Endothelial cell of umbilical vein (primary cell): Measurements from ENCODE around the gene OSBPL10. TPM values are rescaled to one million over a fixed set of nuclear protein-coding genes. Genes with fewer than 3 reads are reported as not detected.

Experiments
- BruUV-seq: library from RNA; stranded (reverse); fragments of 400-500 nt; replicated peaks from 2 replicates; lab custom pipeline; 2021; lab: Mats Ljungman, UMichigan
- CTCF ChIA-PET: fragments of 300-600, 350-600 bp; sonication (Branson Sonifier 250); formaldehyde crosslinking; loops from one replicate; lab custom pipeline; 2021; ENCODE audit warnings: antibody characterized with exemption, inconsistent platforms; lab: Charles Lee
- POLR2A ChIA-PET: fragments of 300-600, 350-600 bp; sonication (Branson Sonifier 250); formaldehyde crosslinking; loops from one replicate; lab custom pipeline; 2021; ENCODE audit warnings: antibody characterized with exemption, inconsistent platforms; lab: Charles Lee
- DNase-seq: peaks from one replicate; pipeline ENCODE4 v3.0.0-alpha.2; 2011; ENCODE audit warnings: low read depth, low spot score
- FAIRE-seq: peaks from 2 replicates; lab custom pipeline; 2011; peaks lifted over from hg19 to GRCh38; lab: Jason Lieb, UNC
- H2AFZ ChIP-seq: 2 replicates; pipeline ENCODE4 v1.6.0; 2012; ENCODE audit warnings: low read depth, low read length, control low read depth, inconsistent platforms
- H3K27ac ChIP-seq: 2 replicates; pipeline ENCODE4 v1.5.1; 2011; ENCODE audit warnings: low read depth, mild to moderate bottlenecking, control low read depth, low read length, moderate library complexity; ENCODE audit not compliant: insufficient read depth
- H3K27me3 ChIP-seq, 2 experiments: 2 replicates each; pipeline versions ENCODE4 v1.6.0 to v1.6.1; 2011; ENCODE audit warnings: low read length in 2 of 2, mixed read lengths in 1 of 2; ENCODE audit not compliant: control insufficient read depth in 2 of 2, insufficient read depth in 2 of 2
- H3K36me3 ChIP-seq, 2 experiments: 2 replicates in 1 of 2; 3 replicates in 1 of 2; pipeline ENCODE4 v1.5.1; 2011; ENCODE audit warnings: low read length in 2 of 2, mild to moderate bottlenecking in 1 of 2, moderate library complexity in 1 of 2; ENCODE audit not compliant: control insufficient read depth in 2 of 2, insufficient read depth in 2 of 2; ENCODE audit errors: extremely low read depth in 1 of 2
- H3K4me1 ChIP-seq: 3 replicates; pipeline ENCODE4 v1.5.1; 2011; ENCODE audit warnings: mild to moderate bottlenecking, low read length; ENCODE audit not compliant: control insufficient read depth, insufficient read depth; ENCODE audit errors: extremely low read depth
- H3K4me2 ChIP-seq: 2 replicates; pipeline ENCODE4 v1.6.1; 2011; ENCODE audit warnings: low read length, control low read depth, mixed read lengths; ENCODE audit not compliant: insufficient read depth
- H3K4me3 ChIP-seq, 3 experiments: fragments of 200-600 bp in 1 of 3; sonication (generic), shearing (Covaris generic) in 1 of 3; replicated peaks in 1 of 3; 2 replicates each; pipeline ENCODE4 v1.5.1; 2011 to 2016; ENCODE audit warnings: control low read depth in 3 of 3, low read length in 3 of 3, mild to moderate bottlenecking in 2 of 3, inconsistent platforms in 1 of 3, low read depth in 1 of 3, moderate library complexity in 1 of 3; ENCODE audit not compliant: insufficient read depth in 1 of 3
- H3K79me2 ChIP-seq: 2 replicates; pipeline ENCODE4 v1.6.0; 2012; ENCODE audit warnings: low read length, inconsistent platforms; ENCODE audit not compliant: control insufficient read depth, insufficient read depth
- H3K9ac ChIP-seq: replicated peaks from 2 replicates; pipeline ENCODE3; 2011; ENCODE audit warnings: low read length, control low read depth; ENCODE audit not compliant: insufficient read depth; ENCODE audit errors: extremely low read depth
- H3K9me1 ChIP-seq: replicated peaks from 3 replicates; pipeline ENCODE4 v1.6.0; 2011; ENCODE audit warnings: mild to moderate bottlenecking, low read length; ENCODE audit not compliant: control insufficient read depth, insufficient read depth; ENCODE audit errors: extremely low read depth
- H3K9me3 ChIP-seq: replicated peaks from 2 replicates; pipeline ENCODE4 v1.5.1; 2012; ENCODE audit warnings: low read length, inconsistent platforms; ENCODE audit not compliant: control insufficient read depth, insufficient read depth
- H4K20me1 ChIP-seq: replicated peaks from 2 replicates; pipeline ENCODE3; 2011; ENCODE audit warnings: mild to moderate bottlenecking, low read length; ENCODE audit not compliant: control insufficient read depth, insufficient read depth; ENCODE audit errors: extremely low read depth
- CTCF ChIP-seq, 2 donors: IDR thresholded peaks; 1 replicate in 1 of 2; 2 replicates in 1 of 2; pipeline ENCODE4 v1.5.1; 2011; ENCODE audit warnings: low read length in 2 of 2, mild to moderate bottlenecking in 2 of 2, moderate library complexity in 2 of 2, control low read depth in 1 of 2, inconsistent platforms in 1 of 2, low read depth in 1 of 2; ENCODE audit not compliant: insufficient read depth in 1 of 2; ENCODE audit errors: extremely low read depth in 1 of 2
- EZH2 ChIP-seq: IDR thresholded peaks from 2 replicates; pipeline ENCODE4 v1.6.1; 2012; ENCODE audit warnings: borderline replicate concordance, low read depth, mild to moderate bottlenecking, moderate library complexity, low read length, inconsistent platforms; ENCODE audit not compliant: severe bottlenecking
- FOS ChIP-seq: IDR thresholded peaks from 2 replicates; pipeline ENCODE4 v1.6.1; 2011; ENCODE audit warnings: mild to moderate bottlenecking, low read length, moderate library complexity, borderline replicate concordance; ENCODE audit not compliant: insufficient read depth
- GATA2 ChIP-seq: IDR thresholded peaks from 2 replicates; pipeline ENCODE4 v1.7.0; 2011; ENCODE audit warnings: low read depth, mild to moderate bottlenecking, moderate library complexity, mixed read lengths, low read length; ENCODE audit not compliant: insufficient read length, insufficient read depth
- JUN ChIP-seq: IDR thresholded peaks from 2 replicates; pipeline ENCODE4 v1.6.1; 2011; ENCODE audit warnings: borderline replicate concordance, low read depth; ENCODE audit not compliant: insufficient read length, insufficient read depth
- MAX ChIP-seq: IDR thresholded peaks from 2 replicates; pipeline ENCODE4 v1.6.1; 2011; ENCODE audit not compliant: insufficient read depth, insufficient read length
- MYC ChIP-seq: IDR thresholded peaks from one replicate; pipeline ENCODE4 v1.6.1; 2011; ENCODE audit warnings: mild to moderate bottlenecking, low read depth, low read length
- POLR2A ChIP-seq: IDR thresholded peaks from 2 replicates; pipeline ENCODE4 v1.6.1; 2012; ENCODE audit warnings: low read depth, mild to moderate bottlenecking, control low read depth, low read length
- POLR2AphosphoS5 ChIP-seq: IDR thresholded peaks from 2 replicates; pipeline ENCODE4 v1.6.1; 2012; ENCODE audit warnings: low read depth, mild to moderate bottlenecking, control low read depth, low read length, moderate library complexity; ENCODE audit not compliant: insufficient read depth
- dilution Hi-C: fragments of 300-500 bp; cut with MboI; formaldehyde crosslinking; loops from one replicate; pipeline ENCODE4 v1.15.0; 2019; ENCODE audit warnings: low sequenced_read_pairs; ENCODE audit not compliant: extremely low pct_ligation_motif_present
- intact Hi-C: fragments of 100-400 bp; cut with micrococcal nuclease; formaldehyde crosslinking; loops from one replicate; pipeline ENCODE4 v1.10.0; 2022
- polyA plus RNA-seq, 4 experiments: library from polyadenylated mRNA; depleted of rRNA in 3 of 4; stranded (reverse) in 3 of 4; unstranded in 1 of 4; fragments of >200 nt; gene quantifications; 2 replicates each; pipeline versions ENCODE4 v1.2.1 to v1.2.3, GENCODE V29; 2011 to 2012; ENCODE audit warnings: missing spikeins in 1 of 4
- total RNA-seq: library from RNA; stranded (reverse); gene quantifications from 2 replicates; pipeline ENCODE4 v1.2.3, GENCODE V29; 2021

The OSBPL10 gene
- total and polyA plus RNA-seq, 2 donors (not counting 3 experiments of a cell fraction or from before 2014, with no cell fraction given), result 10.8 to 47.6 TPM

- Histone ChIP-seq H3K36me3 (no peaks in the 10 kb centered on the region), H3K9me1 (no peaks in the 10 kb centered on the region), H3K4me1 (no peaks in the 10 kb centered on the region), H3K9me3 (no peaks in the 10 kb centered on the region), H2AFZ (no peak overlapping the region), H4K20me1 (no peaks in the 10 kb centered on the region), H3K4me3 (no peak overlapping the region), H3K9ac (no peak overlapping the region), H3K79me2 (peaks cover 17% of the 10 kb centered on the region), H3K4me2 (no peak overlapping the region), H3K27me3 (no peaks in the 10 kb centered on the region), H3K27ac (no peak overlapping the region)
- dilution Hi-C loops, result no loop called here
- FAIRE-seq (no peak), DNase-seq (peak; percentile 22)
- CTCF ChIA-PET, result interaction anchor here (0.8 to 1.3 kb wide), 3 partner anchors 9 to 12 kb away, joined by 3 to 4 read pairs (median 3); no protein-coding TSS in a partner anchor
- intact Hi-C loops, result no loop called here
- no TSS peak for BruUV-seq
- POLR2A ChIA-PET, result no interaction called here
- TF ChIP-seq POLR2AphosphoS5 (no peak), MYC (no peak), MAX (no peak), POLR2A (no peak), GATA2 (no peak), EZH2 (no peak), JUN (no peak), FOS (no peak), CTCF (IDR thresholded peaks at IDR 0.05; ENCODE audit: extremely low read depth in 1 of 2, insufficient read depth in 1 of 2, low read depth in 1 of 2, low read length in 2 of 2) (no peak)
Measured at GRCh38 chr3:31917303-31918005, 63.6 kb downstream of the OSBPL10 start.
